GM18858 (cell line): Measurements from ENCODE around the gene DCLK2.
A peak's percentile ranks its signal among the peaks of the same experiment; 100 is the strongest.

Experiments
- ATAC-seq: cut with Tn5 transposase; IDR thresholded peaks from one replicate; pipeline ENCODE4 v1.9.1; 2021; ENCODE audit not compliant: unreplicated experiment

DCLK2 gene

DNA sequence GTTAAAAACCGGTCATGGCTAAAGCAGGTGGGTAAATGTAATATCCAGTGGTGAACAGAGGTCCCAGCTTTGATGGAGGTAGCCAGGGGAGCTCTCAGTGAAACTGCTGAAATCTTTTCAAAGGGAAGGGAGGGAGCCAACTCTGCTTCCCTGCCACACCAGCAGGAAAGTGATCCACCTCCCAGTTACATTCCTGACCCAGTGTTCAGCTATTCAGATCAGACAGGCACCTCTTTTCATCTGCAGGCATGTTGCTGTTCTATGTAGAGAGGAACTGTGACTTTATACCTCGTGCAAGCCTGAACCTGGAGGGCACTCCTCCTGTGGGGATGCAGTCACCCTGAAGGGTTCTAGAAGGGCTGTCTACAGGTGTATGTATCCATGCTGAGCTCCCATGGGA, 37.6 kb downstream of the DCLK2 start:
- ATAC-seq = no peak

DNA sequence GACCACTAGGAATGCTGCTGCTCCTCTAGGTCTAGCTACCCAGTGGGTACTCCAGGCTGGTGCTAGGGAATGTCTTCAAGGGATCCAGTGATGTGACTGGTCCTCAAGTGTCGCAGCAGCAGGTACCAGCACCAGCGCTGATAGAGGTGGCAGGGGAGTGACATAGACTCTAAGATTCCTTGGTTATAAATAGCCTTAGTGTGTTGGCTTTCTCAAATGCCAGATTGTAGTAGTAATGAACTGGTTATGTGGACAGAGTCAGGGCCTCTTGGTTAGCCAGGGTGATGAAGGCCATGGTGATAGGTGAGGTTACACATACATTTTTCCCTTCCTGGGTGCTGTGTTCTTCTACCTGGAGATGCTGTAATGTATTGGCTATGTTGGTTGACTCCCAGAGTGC, 38.3 kb downstream of the DCLK2 start:
- no peak for ATAC-seq

DNA sequence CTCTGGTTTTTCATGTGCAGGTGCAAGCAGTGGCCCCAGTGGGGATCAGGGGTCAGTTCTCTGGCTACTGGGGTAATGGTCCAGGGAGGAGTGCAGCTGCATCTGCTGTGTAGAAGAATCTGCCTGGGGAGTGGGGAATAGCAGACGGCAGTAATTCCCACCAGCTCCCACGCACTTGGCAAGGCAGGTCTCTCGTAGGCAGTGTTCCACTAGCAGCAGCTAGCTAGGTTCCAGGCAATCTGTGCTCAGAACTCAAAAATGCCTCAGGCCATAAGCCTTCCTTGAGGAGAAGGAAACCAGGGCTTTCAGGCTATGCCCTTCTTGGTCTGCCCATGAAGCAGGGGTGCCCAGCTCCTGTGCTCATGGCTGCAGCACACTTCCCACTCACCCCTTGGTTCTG, 38.8 kb downstream of the DCLK2 start:
- no peak for ATAC-seq

DNA sequence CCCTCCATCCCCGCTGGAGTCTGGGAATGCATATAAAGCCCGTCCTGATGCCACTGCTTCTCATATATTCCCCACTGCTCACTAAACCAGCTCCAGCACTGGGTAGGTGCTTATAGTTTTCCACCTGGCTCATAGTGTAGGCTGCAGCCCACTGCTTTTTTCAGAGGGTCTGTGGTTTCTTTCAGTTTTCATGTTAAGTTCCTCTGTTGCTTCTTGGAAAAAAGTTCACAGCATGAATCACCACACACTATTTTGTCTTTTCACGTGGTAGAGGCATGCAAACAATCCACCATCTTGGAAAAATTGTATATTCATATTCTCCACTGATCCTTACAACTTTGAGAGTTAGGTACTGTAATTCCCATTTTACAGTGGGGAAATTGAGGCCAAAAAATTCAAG, 39.4 kb downstream of the DCLK2 start:
- no peak for ATAC-seq

DNA sequence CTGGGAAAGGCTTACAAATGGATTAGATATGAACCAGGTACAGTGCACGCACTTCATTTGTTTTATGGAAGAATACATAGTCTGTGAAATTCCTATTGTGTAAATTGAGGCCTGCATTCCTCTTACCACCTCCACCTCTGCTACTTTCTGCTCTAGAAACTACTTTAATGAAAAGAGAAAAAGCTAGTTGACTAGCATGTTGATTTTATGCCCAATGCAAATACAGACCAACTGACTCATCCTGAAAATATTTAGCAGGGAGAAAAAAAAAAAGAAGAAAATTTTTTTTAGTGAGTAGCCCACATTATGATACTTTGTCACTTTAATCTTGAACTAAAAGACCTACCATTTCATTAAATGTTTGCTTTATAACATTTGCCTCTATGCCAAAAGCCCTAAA, 41.2 kb downstream of the DCLK2 start:
- ATAC-seq = no peak

DNA sequence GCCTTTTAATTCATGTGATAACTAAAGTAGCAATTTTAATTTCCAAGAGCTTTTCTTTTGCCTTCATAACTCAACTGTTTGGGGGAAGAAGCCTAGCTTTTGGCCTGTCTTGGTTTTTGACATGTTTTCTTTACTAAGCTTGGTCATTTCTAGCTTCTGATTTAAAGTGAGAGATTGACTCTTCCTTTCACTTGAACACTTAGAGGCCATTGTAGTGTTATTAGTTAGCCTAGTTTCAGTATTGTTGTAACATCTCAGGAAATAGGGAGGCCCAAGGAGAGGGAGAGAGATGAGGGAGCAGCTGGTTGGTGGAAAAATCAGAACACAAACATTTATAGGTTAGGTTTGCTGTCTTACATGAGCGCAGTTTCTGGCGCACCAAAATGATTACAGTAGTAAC, 44.8 kb downstream of the DCLK2 start:
- ATAC-seq = no peak

DNA sequence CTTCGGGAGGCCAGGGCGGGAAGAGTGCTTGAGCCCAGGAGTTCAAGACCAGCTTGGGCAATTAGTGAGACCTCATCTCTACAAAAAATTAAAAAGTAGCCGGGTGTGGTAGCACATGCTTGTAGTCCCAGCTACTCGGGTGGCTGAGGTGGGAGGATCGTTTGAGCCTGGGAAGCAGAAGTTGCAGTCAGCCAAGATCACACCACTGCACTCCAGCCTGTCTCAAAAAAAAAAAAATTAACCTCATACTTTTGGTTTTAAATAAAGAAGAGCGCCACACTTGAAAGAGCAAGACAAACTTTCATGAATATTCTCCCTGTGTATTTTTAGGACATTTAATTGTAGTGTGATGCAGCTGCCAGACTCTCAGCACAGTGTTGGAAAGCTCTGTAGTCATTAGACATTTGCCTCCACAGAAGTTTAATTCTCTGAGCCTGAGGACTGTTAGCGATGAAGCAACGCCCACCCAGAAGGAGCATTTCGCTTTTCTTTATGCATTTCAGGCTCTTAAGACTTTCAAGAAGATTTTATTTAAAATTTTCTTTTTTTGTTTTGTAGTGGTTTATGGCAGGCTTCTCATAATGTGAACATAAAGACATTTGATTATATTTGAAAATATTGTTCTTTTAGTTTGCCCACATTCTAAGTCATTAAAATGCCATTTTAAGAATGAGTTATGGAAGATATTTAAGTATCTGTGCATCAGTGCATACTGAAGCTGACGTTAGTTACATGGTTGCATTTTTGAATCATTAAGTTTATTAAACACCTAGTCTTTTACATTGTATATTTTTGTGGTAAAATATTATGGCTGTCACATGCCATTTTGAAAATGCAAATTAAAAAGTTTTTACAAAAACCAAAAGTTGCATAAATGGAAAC, 45.8 kb downstream of the DCLK2 start:
- no peak for ATAC-seq

DNA sequence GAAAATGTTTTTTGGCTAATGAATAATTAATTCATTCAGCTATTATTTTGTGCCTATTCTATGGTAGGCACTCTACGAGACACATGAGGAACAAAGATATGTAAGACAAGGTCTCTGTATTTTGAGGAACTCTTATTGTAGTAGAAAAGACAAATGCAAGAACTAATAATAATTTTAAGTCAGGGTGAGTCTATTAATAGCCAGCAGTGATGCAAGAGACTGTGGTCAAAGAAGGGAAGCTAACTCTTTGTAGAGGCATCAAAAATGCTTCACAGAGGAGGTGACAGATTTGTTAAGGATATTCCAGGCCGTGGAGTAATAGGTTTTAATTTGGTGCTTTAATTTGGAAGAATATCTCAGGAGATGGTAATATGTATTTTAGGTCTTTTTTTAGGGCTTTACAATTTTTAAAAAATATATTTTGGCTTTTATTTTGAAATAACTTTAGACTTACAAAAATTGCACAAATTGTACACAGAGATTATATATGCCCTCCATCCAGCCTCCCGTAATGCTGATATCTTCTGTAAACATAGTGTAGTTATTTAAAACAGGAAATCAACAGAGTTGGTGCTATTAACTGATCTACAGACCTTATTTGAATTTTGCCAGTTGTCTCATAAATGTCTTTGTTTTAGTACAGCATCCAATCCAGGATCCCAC, 48.1 kb downstream of the DCLK2 start:
- peak; percentile 40 for ATAC-seq

DNA sequence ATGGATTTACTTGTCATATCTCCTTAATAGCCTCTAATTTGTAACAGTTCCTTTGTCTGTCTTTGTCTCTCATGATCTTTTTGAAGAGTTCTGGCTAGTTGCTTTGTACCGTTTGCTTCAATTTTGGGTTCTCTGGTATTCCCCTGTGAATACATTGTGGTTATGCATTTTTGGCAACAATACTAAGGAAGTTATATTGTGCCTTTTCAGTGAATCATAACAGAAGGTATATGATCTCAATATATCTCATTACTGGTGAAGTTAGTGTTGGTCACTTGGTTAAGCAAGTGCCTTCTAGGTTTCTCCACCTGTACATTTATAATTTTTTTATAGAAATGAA, 48.6 kb downstream of the DCLK2 start:
- peak; percentile 74 for ATAC-seq

DNA sequence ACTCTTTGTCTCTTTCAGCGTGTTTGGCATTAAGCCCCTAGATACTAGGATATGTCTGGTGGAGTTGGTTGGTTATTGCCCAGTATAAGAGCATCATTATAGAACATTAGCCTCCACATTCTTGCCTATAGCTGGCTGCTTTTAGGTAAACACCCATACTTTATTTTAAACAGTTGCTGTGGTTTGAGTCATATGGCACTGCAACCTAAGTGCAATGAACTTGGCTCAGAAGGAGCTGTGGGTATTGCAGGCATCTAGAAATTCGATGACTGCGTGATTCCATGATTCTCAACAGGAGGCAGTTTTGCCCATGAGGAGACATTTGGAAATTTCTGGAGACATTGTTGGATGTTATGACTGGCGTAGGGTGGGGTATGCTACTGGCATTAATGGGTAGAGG, 49.5 kb downstream of the DCLK2 start:
- ATAC-seq = no peak

DNA sequence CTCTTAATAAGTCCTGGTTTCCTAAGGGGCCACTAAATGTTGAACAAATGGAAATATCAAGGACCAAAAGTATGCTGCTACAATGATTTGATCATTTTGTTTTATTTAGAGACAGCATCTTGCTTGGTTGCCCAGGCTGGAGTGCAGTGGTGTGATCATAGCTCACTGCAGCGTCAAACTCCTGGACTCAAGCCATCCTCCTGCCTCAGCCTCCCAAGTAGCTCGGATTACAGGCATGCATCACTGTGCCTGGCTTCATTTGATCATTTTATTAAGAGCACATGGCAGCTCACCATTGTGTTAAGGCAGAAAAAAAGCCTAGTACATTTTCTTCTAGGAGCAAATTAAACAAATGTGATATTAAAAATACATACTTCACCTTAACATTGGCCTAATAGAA, 52.7 kb downstream of the DCLK2 start:
- ATAC-seq = no peak

DNA sequence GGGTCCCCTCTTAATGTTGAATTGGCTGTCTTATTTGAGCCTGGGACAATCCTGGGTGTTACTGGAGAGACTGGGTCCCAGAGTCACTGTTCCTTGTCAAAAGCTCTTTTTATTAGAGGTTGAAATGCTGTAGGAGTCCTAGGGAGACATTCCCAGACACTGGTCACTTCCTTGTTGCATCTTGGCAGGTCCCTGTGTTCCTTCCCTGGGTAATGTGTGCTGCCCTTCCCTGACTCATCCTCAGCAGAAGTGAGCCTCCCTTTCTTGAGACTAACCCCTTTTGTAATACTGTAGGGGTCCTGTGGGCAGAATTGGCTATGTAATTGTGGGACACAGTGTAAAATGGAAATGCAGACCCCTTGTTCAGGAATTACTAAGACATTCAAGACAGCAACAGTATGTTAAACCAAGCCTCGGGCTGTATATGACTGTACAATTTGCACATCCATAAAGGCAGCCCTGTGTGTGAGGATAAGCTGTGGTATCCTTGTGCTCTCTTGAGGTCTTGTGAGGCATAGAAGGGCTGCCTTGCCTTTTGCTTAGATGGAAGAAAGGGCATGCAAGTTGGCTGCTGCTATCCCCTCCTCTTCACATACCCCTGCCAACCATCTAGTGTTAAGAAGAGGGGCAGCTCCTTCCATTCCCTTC, 53.5 kb downstream of the DCLK2 start:
- ATAC-seq = no peak

DNA sequence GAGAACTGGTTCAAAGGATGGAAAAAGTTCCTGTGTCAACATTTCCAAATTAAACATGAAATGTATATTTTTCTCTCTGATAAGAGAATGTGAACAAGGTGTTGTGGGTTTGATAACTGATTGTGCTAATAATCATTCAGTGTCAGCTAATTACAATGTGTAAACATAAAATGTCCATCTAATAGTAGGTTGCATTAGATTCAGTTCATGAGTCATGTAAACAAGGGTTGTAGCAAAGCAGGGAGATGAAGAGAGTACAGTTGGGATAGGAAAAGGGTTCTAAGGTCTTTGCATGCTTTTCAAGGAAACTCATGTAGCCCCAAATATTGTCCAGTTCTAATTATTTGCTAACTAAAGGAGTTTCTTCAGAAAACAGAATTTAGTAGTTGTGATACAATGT, 55.4 kb downstream of the DCLK2 start:
- ATAC-seq = no peak

DNA sequence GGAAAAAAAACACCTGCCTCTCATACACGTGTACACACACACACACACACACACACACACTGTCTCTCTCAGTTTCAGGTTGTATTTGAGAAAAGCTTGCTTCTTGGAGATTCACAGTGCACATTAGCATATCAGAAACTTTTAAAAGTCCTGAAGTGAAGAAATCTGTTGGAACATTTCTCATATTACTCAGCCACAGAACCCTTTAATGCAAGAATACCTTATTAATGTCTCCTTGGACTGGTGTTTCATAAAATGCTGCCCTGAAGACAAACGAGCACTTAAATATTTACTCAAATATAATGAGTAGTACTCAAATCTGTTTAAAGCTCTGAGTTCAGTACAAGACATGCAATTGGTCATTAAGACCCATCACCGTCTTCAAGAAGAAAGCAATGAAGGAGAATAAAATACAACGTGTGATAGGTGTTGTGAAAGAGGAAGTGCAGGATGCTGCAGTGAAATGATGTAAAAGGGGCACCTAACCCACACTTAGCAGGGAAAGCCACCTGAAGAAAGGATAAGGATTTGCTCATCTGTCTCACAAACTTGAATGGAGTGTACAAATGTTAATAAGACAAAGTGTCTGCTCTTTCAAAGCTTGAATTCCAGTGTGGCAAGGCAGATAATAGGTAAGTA, 57.0 kb downstream of the DCLK2 start:
- ATAC-seq = no peak

DNA sequence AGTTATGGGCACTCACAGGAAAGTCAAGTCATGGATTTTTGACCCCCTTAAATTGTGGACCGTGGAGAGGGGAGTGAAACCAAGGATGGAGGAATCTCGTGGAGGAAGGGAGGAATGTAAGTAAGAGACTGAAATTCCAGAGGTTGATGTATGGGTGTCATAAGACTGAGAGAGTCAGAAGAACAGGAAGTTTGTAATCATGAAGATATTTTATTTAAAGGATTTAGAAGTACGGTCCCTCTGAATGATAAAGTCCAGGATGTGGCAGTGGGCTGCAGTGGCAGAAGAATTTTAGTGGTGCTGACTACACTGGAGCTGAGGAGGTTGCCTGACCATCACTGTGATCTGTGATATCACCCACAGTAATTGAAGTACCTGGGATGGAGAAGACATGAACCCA, 57.8 kb downstream of the DCLK2 start:
- no peak for ATAC-seq

DNA sequence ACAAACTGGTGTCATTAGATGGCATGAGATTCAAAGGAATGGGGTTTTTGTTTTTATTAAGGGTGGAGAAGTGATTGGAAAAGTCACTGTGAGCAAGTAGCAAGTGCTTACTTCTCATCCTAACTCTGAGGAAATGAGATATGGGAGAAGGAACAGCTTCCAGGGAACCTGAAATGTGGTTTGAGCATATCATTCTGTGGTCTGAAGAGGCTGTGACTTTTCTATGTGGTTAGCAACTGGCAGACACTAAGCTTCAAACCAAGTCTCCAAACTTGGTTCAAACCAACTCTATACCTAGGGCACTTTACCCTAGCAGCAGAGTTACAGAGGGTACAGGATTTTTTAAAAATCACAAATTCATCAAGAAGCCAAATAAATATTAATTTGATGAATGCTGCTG, 58.2 kb downstream of the DCLK2 start:
- no peak for ATAC-seq

DNA sequence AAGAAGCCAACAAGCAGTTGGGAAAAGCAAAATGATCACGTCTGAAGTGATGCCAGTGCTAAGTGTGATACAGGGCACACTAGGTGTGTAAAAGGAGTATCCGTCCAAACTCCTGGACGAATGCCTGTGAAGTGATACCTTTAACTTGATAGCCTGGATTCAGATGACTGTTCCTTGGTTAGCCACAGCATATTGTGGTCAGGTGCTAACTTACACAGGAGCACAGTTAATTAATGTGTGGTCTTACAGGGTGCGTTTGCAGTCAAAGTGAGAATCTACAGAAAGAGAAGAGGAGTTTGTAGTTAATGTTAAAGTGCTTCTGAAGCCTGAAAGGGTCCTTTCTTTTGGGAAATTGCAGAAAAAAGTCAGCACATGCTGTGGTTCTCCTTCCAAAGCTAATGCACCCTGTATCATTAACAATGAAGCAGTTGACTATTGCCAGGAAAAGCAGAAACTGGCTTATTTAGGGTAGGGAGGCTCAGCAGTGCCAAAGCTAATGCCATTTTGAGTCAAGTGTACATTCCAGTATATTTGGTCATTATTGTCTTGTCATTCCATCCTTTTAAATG, 61.1 kb downstream of the DCLK2 start:
- no peak for ATAC-seq

DNA sequence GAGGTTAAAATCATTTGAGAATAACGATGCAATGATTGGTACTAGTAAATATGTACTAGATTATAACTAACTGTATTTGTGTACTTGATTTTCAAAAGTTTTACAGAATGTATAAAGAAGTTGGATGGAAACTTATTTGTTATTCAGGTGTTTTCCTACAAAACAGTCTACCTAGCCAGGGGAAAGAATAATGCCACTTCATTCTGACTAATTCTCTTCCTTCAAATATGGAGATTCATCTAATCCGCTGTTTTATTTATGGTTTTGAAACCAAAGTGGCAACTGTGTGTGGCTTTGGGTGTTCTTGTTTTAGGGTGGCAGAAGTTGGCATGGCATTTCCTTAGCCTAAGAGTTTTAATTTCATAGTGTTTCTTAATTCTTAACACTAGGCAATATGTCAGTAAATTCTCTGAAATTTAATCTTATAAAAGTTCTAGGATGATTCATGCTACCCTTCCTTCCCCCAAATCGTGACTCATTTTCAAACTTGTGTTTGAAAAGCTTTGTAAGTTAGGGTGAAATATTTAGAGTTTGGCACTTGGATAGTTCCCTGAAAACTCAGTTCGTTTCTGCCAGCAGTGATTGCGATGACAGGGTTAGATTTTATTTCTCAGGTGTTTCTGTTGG, 62.6 kb downstream of the DCLK2 start:
- no peak for ATAC-seq

DNA sequence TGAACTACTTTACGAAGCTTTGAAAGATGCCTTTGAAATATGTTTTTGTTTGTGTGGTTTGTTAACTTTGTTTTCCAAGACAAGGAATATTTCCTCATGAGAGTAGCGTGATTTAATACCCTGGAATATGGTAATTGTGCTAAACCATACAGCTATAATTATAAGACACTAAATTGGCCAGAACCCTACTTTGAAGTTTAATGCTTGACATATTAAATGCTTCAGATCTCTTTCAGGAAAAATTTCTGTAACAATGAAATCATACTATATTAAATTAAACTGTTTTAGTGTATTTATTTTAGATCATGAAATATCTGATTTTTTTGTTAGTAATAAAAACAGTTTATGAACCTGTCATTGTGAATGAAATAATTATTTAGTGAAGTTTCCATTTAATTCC, 63.5 kb downstream of the DCLK2 start:
- ATAC-seq = no peak

DNA sequence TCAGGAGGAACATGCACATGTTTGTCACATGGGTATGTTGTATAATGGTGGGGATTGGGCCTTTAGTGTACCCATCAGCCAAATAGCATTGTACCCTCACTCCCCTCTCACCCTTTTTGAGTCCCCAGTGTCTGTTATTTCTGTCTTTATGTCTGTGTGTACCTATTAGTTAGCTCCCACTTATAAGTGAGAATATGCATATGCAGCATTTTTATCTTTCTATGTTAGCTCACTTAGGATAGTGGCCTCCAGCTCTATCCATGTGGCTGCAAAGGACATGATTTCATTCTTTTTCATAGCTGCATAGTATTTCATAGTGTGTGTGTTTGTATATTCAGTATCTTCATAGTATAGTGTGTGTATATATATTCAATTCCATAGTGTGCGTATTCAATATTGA, 64.6 kb downstream of the DCLK2 start:
- ATAC-seq = no peak
